ENCODE results near the gene DDX6.
"Not testable (repeated sequence)": the region's sequence is repeated elsewhere in the genome, so short reads cannot be mapped to it uniquely, and the experiment has no call there.

DDX6 gene

DNA sequence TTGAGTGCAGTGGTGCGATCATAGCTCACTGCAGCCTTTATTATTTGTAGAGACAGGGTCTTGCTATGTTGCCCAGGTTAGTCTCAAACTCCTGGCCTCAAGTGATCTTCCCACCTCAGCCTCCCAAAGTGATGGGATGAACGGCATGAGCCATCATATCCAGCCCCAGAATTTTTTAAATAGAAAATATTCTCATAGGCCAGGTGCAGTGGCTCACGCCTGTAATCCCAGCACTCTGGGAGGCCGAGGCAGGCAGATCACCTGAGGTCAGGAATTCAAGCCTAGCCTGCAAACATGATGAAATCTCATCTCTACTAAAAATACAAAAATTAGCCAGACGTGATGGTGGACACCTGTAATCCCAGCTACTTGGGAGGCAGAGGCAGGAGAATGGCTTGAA, 7.6 kb downstream of the DDX6 start:
- H3K27ac Mint-ChIP-seq; H3K4me3 Mint-ChIP-seq; H3K27me3 Mint-ChIP-seq; H3K9me3 Mint-ChIP-seq; intact Hi-C loops (cut with micrococcal nuclease): not testable (repeated sequence)
- H3K4me1 Mint-ChIP-seq (ENCODE audit: low read depth), result peaks cover 23% of the 10 kb centered on the region
- H3K36me3 Mint-ChIP-seq (ENCODE audit: low read depth), result peaks cover 69% of the 10 kb centered on the region

DNA sequence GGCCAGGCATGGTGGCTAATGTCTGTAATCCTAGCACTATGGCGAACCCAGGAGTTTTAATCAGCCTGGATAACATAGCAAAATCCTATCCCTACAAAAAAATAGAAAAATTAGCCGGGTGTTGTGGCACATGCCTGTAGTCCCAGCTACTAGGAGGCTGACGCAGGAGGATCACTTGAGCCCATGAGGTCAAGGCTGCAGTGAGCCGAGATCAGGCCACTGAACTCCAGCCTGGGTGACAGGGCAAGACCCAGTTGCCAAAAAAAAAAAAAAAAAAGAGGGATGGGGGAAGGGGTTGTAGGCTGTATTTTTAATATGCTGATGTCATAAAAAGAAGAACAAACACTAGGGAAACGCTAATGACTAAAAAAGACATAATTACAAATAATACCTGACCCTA, 12.1 kb downstream of the DDX6 start:
- H3K4me3 Mint-ChIP-seq, result no peak overlapping the region
- intact Hi-C loops (cut with micrococcal nuclease), result no loop called here
- H3K4me1 Mint-ChIP-seq (ENCODE audit: low read depth), result peaks cover 39% of the 10 kb centered on the region
- H3K9me3 Mint-ChIP-seq, result no peaks in the 10 kb centered on the region
- no peak overlapping the region for H3K27ac Mint-ChIP-seq
- no peaks in the 10 kb centered on the region for H3K27me3 Mint-ChIP-seq
- H3K36me3 Mint-ChIP-seq (ENCODE audit: low read depth), result peaks cover 95% of the 10 kb centered on the region

GRCh38 chr11:118774032-118774431, 16.9 kb downstream of the DDX6 start:
- H3K9me3 Mint-ChIP-seq, result no peaks in the 10 kb centered on the region
- intact Hi-C loops (cut with micrococcal nuclease), result no loop called here
- peaks cover 78% of the 10 kb centered on the region for H3K4me1 Mint-ChIP-seq (ENCODE audit: low read depth)
- peak overlapping the region; percentile 14 for H3K27ac Mint-ChIP-seq
- no peaks in the 10 kb centered on the region for H3K27me3 Mint-ChIP-seq
- peaks cover 76% of the 10 kb centered on the region for H3K36me3 Mint-ChIP-seq (ENCODE audit: low read depth)
- H3K4me3 Mint-ChIP-seq, result no peak overlapping the region

DNA sequence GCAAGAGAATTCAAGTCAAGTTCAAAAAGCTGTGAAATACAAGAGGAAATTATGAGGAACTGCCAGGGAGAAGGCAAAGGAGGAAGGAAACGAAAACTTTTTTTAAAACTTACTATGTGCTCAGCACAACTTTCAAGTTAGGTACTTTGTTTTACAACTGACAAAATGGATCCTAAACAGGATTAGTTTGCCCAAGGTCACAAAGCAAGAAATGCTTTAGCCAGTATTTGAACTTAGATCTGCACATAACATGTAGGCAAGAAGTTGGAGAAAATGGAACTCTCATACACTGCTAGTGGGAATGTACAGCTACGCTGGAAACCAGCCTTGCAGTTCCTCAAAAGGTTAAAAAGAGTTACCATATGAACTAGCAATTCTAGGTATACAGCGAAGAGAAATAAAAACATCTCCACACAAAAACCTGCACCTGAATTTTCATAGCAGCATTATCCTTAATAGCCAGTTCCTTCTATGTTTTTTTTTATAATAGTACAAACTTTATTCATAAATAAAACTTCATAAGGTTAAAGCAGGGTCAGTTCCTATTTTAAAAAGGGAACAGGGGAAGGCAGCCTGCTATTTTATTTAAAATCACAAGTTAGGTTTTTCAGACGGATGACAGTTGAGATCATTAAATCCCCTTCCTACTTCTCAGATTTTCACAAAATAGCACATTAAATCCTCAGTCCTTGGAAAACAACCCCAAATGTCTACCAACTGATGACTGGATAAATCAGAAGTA, 19.2 kb downstream of the DDX6 start:
- no peaks in the 10 kb centered on the region for H3K9me3 Mint-ChIP-seq
- H3K4me1 Mint-ChIP-seq (ENCODE audit: low read depth), result peaks cover 67% of the 10 kb centered on the region
- H3K27me3 Mint-ChIP-seq, result no peaks in the 10 kb centered on the region
- H3K36me3 Mint-ChIP-seq (ENCODE audit: low read depth), result peaks cover 75% of the 10 kb centered on the region
- H3K4me3 Mint-ChIP-seq, result peak overlapping the region; percentile 39
- intact Hi-C loops (cut with micrococcal nuclease), result no loop called here
- peak overlapping the region; percentile 65 for H3K27ac Mint-ChIP-seq

DNA sequence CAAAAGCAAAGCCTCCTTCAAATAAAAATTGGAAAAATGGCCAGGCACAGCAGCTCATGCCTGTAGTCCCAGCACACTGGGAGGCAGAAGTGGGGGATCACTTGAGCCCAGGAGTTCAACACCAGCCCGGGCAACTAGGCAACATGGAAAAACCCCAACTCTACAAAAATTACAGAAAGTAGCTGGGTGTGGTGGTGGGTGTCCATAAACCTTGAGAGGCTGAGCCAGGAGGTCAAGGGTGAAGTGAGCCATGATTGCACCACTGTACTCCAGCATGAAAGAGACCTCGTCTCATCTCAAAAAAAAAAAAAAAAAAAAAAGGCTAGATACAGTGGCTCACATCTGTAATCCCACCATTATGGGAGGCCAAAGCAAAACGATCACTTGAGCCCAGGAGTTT, 22.3 kb downstream of the DDX6 start:
- Mint-ChIP-seq H3K36me3 (ENCODE audit: low read depth) (peaks cover 76% of the 10 kb centered on the region), H3K27ac (no peak overlapping the region), H3K4me3 (no peak overlapping the region), H3K4me1 (ENCODE audit: low read depth) (peaks cover 44% of the 10 kb centered on the region), H3K27me3 (no peaks in the 10 kb centered on the region), H3K9me3 (no peaks in the 10 kb centered on the region)
- intact Hi-C loops (cut with micrococcal nuclease), result no loop called here

- H3K27ac Mint-ChIP-seq, result no peak overlapping the region
- H3K36me3 Mint-ChIP-seq (ENCODE audit: low read depth), result peaks cover 88% of the 10 kb centered on the region
- intact Hi-C loops (cut with micrococcal nuclease), result no loop called here
- H3K4me3 Mint-ChIP-seq, result no peak overlapping the region
- H3K27me3 Mint-ChIP-seq, result no peaks in the 10 kb centered on the region
- H3K9me3 Mint-ChIP-seq, result no peaks in the 10 kb centered on the region
- H3K4me1 Mint-ChIP-seq (ENCODE audit: low read depth), result peaks cover 18% of the 10 kb centered on the region
Observed at GRCh38 chr11:118766035-118766434, 24.9 kb downstream of the DDX6 start.

DNA sequence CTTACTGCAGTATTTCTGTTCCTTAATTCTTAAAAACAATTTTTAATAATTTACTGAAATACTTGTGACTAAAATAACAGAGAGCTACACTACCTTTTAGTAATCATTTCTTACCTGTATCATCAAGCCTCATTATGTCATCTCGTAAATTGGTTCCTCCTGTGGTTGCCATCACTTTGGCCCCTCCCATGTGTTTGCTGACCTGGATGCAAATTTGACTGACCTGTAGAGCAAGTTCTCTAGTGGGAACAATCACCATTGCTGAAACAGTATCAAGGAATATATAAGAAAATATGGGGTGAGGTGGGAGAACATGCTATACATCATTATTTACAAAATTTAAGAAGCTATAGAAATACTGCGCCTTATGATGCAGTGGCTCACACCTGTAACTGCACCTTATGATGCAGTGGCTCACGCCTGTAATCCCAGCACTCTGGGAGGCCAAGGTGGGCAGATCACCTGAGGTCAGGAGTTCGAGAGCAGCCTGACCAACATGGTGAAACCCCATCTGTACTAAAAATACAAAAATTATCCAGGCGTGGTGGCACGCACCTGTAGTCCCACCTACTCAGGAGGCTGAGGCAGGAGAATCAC, 25.8 kb downstream of the DDX6 start:
- H3K9me3 Mint-ChIP-seq; H3K4me3 Mint-ChIP-seq; H3K27ac Mint-ChIP-seq; intact Hi-C loops (cut with micrococcal nuclease); H3K4me1 Mint-ChIP-seq (ENCODE audit: low read depth); H3K27me3 Mint-ChIP-seq: not testable (repeated sequence)
- peaks cover 90% of the 10 kb centered on the region for H3K36me3 Mint-ChIP-seq (ENCODE audit: low read depth)

- peaks cover 96% of the 10 kb centered on the region for H3K36me3 Mint-ChIP-seq (ENCODE audit: low read depth)
Observed at GRCh38 chr11:118763041-118763440, 27.9 kb downstream of the DDX6 start.

GRCh38 chr11:118761981-118762380, 29.0 kb downstream of the DDX6 start:
- H3K4me3 Mint-ChIP-seq; H3K9me3 Mint-ChIP-seq; H3K4me1 Mint-ChIP-seq (ENCODE audit: low read depth); H3K27me3 Mint-ChIP-seq; intact Hi-C loops (cut with micrococcal nuclease); H3K27ac Mint-ChIP-seq: not testable (repeated sequence)
- peaks cover 96% of the 10 kb centered on the region for H3K36me3 Mint-ChIP-seq (ENCODE audit: low read depth)

More at GRCh38 chr11:118763041-118763440, 27.9 kb downstream of the DDX6 start:
- Mint-ChIP-seq H3K27ac (no peak overlapping the region), H3K4me1 (ENCODE audit: low read depth) (no peaks in the 10 kb centered on the region), H3K9me3 (no peaks in the 10 kb centered on the region), H3K27me3 (no peaks in the 10 kb centered on the region), H3K4me3 (no peak overlapping the region)
- intact Hi-C loops (cut with micrococcal nuclease), result no loop called here

DNA sequence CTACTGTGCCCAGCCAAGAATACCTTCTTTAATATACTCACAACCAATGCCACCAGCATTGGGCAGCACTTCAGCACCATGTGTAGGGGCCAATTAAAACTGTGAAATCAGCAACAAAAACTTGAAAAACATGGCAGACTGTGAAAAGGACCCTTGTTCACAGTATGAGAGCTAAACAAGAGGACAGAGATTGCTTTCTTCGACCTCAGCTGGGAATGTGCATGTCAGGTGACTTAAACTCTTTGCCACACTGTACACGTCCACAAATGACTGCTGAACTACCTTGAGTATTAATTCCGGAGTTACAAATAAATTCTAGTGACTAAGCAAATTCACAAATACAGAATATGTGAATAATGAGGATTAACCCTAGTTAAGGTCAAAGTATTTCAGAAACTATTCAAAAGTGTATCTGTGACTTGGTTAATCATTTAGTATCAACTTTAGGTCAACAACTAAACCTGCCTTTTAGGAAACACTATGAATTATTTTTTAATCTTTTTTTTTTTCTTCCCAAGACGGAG, 33.0 kb downstream of the DDX6 start:
- Mint-ChIP-seq H3K9me3 (no peaks in the 10 kb centered on the region), H3K4me1 (ENCODE audit: low read depth) (no peaks in the 10 kb centered on the region), H3K27ac (no peak overlapping the region), H3K4me3 (no peak overlapping the region), H3K27me3 (no peaks in the 10 kb centered on the region), H3K36me3 (ENCODE audit: low read depth) (peaks cover 94% of the 10 kb centered on the region)
- intact Hi-C loops (cut with micrococcal nuclease), result no loop called here

DNA sequence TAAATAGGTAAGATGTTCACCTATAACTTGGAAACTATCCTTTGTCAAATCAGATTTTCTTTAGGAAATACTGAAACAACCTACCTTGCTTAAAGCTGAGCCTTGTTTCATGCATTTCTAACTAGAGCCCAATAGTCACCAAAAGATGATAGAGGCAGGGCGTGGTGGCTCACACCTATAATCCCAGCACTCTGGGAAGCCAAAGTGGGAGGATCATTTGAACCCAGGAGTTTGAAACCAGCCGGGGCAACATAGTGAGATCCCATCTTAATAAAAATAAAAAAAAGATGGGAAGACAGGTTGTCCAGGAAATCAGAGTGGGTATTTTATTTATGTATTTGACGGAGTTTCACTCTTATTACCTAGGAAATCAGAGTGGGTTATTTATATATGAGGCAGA, 38.3 kb downstream of the DDX6 start:
- no peak overlapping the region for H3K27ac Mint-ChIP-seq
- intact Hi-C loops (cut with micrococcal nuclease), result no loop called here
- no peaks in the 10 kb centered on the region for H3K27me3 Mint-ChIP-seq
- H3K9me3 Mint-ChIP-seq, result no peaks in the 10 kb centered on the region
- H3K36me3 Mint-ChIP-seq (ENCODE audit: low read depth), result peaks cover 92% of the 10 kb centered on the region
- H3K4me1 Mint-ChIP-seq (ENCODE audit: low read depth), result peaks cover 12% of the 10 kb centered on the region
- no peak overlapping the region for H3K4me3 Mint-ChIP-seq

DNA sequence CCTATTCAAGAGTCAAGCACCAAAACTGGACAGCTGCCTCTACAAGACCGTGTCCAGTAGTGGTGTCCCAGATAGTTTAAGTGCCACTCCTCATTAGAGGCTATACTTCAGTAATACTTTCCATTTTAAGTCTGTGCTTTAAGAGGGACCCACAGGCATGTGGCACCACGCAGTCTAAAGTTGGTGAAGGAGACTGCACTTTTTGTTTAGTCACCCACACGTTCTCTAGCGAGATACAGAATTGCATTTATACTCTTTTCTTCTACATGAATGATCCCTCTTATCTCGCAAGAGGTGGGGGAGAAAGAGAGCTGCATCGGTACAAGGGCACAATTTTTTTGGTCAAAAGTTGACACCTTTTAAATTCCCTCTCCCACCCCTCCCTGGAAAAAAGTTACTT, 41.5 kb downstream of the DDX6 start:
- H3K4me3 Mint-ChIP-seq, result no peak overlapping the region
- H3K4me1 Mint-ChIP-seq (ENCODE audit: low read depth), result peaks cover 12% of the 10 kb centered on the region
- intact Hi-C loops (cut with micrococcal nuclease), result loop anchor here (5.0 kb wide), 1 partner anchor 42 kb away; no protein-coding TSS in a partner anchor
- H3K9me3 Mint-ChIP-seq, result no peaks in the 10 kb centered on the region
- H3K27me3 Mint-ChIP-seq, result no peaks in the 10 kb centered on the region
- H3K27ac Mint-ChIP-seq, result no peak overlapping the region
- H3K36me3 Mint-ChIP-seq (ENCODE audit: low read depth), result peaks cover 68% of the 10 kb centered on the region

DNA sequence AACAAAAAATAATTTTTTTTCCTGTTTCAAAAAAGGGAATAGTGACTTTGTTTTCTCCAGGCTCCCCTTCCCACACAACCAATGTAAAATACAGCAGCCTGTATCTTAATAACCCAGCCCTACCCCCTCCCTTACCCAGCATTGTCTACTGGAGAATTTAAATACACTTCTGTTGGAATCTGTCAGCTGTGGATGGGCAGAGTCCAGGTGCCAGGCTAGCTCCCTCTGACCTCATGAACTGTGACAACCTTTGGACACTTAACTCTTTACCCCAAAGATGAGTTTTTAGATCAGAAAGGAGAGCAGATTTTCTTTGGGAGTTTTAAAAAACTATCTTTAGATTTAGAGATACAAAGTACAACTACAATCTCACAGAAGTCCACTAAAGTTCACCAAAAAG, 42.9 kb downstream of the DDX6 start:
- H3K27ac Mint-ChIP-seq, result no peak overlapping the region
- intact Hi-C loops (cut with micrococcal nuclease), result loop anchor here (5.0 kb wide), 1 partner anchor 41 kb away; no protein-coding TSS in a partner anchor
- H3K9me3 Mint-ChIP-seq, result no peaks in the 10 kb centered on the region
- H3K27me3 Mint-ChIP-seq, result no peaks in the 10 kb centered on the region
- no peak overlapping the region for H3K4me3 Mint-ChIP-seq
- H3K4me1 Mint-ChIP-seq (ENCODE audit: low read depth), result peaks cover 12% of the 10 kb centered on the region
- H3K36me3 Mint-ChIP-seq (ENCODE audit: low read depth), result peaks cover 55% of the 10 kb centered on the region

- Mint-ChIP-seq H3K36me3 (ENCODE audit: low read depth) (peaks cover 45% of the 10 kb centered on the region), H3K27ac (no peak overlapping the region), H3K4me1 (ENCODE audit: low read depth) (peaks cover 12% of the 10 kb centered on the region), H3K27me3 (no peaks in the 10 kb centered on the region), H3K4me3 (no peak overlapping the region), H3K9me3 (no peaks in the 10 kb centered on the region)
- intact Hi-C loops (cut with micrococcal nuclease), result loop anchor here (5.0 kb wide), 1 partner anchor 40 kb away; no protein-coding TSS in a partner anchor
Observed at GRCh38 chr11:118746988-118747585, 43.9 kb downstream of the DDX6 start.

All from dendritic cell treated with granulocyte-macrophage colony-stimulating factor and Interleukin-4, amounts not matched to agents 40 ng/mL and 50 ng/mL, for 4 days (primary cell).